HUES48 (cell line): Measurements from ENCODE around the gene VPS4A.
"Not testable (repeated sequence)": the region's sequence is repeated elsewhere in the genome, so short reads cannot be mapped to it uniquely, and the experiment has no call there.

Experiments used
- H3K27ac ChIP-seq: one replicate; pipeline ENCODE4 v1.7.0; 2013; ENCODE audit warnings: low read depth, low read length, inconsistent platforms
- H3K27me3 ChIP-seq: 2 replicates; pipeline ENCODE4 v1.6.1; 2013; ENCODE audit warnings: mild to moderate bottlenecking, low read length; ENCODE audit not compliant: control insufficient read depth, insufficient read depth
- H3K36me3 ChIP-seq: 2 replicates; pipeline ENCODE4 v1.6.1; 2013; ENCODE audit warnings: low read length; ENCODE audit not compliant: control insufficient read depth, insufficient read depth
- H3K4me1 ChIP-seq: 2 replicates; pipeline ENCODE4 v1.6.1; 2013; ENCODE audit warnings: mild to moderate bottlenecking, low read length; ENCODE audit not compliant: control insufficient read depth, insufficient read depth
- H3K4me3 ChIP-seq: 2 replicates; pipeline ENCODE4 v1.5.1; 2013; ENCODE audit warnings: mild to moderate bottlenecking, low read depth, low read length
- H3K9ac ChIP-seq: 2 replicates; pipeline ENCODE4 v1.6.1; 2013; ENCODE audit warnings: mild to moderate bottlenecking, low read depth, low read length, moderate library complexity
- H3K9me3 ChIP-seq: 2 replicates; pipeline ENCODE4 v1.6.1; 2013; ENCODE audit warnings: low read length; ENCODE audit not compliant: control insufficient read depth, insufficient read depth

Gene VPS4A

DNA sequence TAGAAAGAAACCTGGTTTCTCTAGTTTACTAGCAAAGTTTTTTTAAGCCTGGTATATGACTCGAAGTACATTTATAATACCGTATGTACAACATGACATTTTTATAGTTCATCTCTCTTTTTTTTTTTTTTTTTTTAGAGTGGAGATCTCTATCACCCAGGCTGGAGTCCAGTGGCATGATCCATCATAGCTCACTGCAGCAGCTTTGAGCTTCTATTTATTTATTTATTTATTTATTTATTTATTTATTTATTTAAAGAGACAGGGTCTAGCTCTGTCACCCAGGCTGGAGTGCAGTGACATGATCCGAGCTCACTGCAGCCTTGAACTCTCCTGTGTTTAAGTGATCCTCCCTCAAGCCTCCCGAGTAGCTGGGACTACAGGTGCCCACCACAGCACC lies 25.9 kb upstream of the VPS4A start:
- H3K36me3 ChIP-seq = peaks cover 14% of the 10 kb centered on the region
- no peaks in the 10 kb centered on the region for H3K4me1 ChIP-seq
- H3K9ac ChIP-seq = no peak overlapping the region
- no peak overlapping the region for H3K27ac ChIP-seq
- no peaks in the 10 kb centered on the region for H3K27me3 ChIP-seq
- no peak overlapping the region for H3K4me3 ChIP-seq
- H3K9me3 ChIP-seq = no peaks in the 10 kb centered on the region

DNA sequence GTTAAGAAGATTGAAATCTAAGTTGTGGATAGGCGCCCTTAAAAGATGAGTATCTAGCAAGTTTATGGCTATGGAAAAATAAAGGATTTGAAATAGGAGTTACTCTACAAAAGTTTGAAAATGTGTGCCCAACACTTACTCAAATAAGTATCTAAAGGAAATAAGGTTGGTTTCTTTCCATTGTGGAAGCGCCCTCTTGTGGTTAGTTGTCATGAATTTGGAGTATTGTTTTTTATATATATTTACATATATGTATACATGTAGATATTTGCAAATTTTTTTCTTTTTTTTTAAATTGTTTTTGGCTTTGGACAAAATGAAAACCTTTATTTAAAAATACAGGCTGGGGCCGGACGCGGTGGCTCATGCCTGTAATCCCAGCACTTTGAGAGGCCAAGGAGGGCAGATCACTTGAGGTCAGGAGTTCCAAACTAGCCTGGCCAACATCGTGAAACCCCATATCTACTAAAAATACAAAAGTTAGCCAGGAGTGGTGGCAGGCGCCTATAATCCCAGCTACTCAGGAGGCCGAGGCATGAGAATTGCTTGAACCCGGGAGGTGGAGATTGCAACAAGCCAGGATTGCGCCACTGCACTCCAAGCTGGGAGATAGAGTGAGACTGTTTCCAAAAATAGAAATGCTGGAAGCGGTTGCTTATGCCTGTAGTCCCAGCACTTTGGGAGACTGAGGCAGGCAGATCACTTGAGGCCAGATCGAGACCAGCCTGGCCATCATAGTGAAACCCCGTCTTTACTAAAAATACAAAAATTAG lies 24.0 kb upstream of the VPS4A start:
- no peak overlapping the region for H3K9ac ChIP-seq
- peaks cover 14% of the 10 kb centered on the region for H3K36me3 ChIP-seq
- H3K4me1 ChIP-seq = no peaks in the 10 kb centered on the region
- H3K27ac ChIP-seq = no peak overlapping the region
- no peaks in the 10 kb centered on the region for H3K9me3 ChIP-seq
- H3K4me3 ChIP-seq = no peak overlapping the region
- H3K27me3 ChIP-seq = no peaks in the 10 kb centered on the region

DNA sequence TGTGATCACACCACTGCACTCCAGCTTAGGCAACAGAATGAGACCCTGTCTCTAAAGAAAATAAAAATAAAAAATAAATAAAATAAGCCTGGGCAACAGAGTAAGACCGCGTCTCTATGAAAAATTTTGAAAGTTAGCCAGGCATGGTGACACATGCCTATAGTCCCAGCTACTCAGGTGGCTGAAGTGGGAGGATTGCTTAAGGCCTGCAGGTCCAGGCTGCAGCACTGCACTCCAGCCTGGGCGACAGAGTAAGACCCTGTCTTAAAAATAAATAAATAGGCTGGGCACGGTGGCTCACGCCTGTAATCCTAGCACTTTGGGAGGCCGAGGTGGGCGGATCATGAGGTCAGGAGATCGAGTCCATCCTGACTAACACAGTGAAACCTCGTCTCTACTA lies 19.5 kb upstream of the VPS4A start:
- not testable (repeated sequence) for H3K9ac ChIP-seq, H3K27me3 ChIP-seq, H3K27ac ChIP-seq, H3K36me3 ChIP-seq, H3K4me1 ChIP-seq, H3K4me3 ChIP-seq, H3K9me3 ChIP-seq

DNA sequence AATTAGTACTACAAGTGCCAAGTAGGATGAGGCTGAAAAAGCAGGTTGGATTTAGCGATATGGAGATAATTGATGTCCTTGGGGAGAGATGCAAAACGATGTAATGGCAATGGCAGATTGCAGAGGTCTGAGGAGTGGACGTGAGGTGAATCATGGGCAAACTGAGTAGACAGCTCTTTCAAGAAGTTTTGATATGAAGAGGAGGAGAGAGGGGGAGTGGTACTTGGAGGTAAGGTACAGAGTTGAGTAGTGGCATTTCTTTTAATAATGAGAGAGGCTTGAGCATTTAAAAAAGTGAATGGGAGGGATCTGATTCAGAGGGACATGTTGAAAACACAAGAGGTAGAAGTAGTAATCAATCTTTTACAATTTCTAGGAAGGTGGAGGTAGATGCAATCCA lies 17.7 kb upstream of the VPS4A start:
- Histone ChIP-seq H3K27ac (no peak overlapping the region), H3K27me3 (no peaks in the 10 kb centered on the region), H3K9ac (no peak overlapping the region), H3K9me3 (no peaks in the 10 kb centered on the region), H3K4me1 (no peaks in the 10 kb centered on the region), H3K4me3 (no peak overlapping the region), H3K36me3 (peaks cover 3% of the 10 kb centered on the region; the same call in 1 of the 2 replicates)

DNA sequence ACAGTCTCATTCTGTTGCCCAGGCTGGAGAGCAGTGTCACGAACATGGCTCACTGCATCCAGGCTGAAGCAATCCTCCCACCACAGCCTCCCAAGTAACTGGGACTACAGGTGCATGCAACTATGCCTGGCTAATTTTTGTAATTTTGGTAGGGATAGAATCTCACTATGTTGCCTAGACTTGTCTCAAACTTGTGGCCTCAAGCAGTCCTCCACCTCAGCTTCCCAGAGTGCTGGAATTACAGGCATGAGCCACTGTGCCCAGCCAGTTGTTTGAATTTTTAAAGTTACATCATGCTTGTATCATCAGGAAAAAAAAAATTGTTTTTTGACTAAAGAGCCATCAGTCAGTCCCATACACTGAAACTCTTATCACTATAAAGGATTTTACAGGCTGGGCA lies 17.1 kb upstream of the VPS4A start:
- no peaks in the 10 kb centered on the region for H3K4me1 ChIP-seq
- no peak overlapping the region for H3K4me3 ChIP-seq
- no peak overlapping the region for H3K9ac ChIP-seq
- H3K27me3 ChIP-seq = no peaks in the 10 kb centered on the region
- no peaks in the 10 kb centered on the region for H3K9me3 ChIP-seq
- H3K36me3 ChIP-seq = no peaks in the 10 kb centered on the region
- no peak overlapping the region for H3K27ac ChIP-seq

- H3K4me1 ChIP-seq, H3K4me3 ChIP-seq, H3K27me3 ChIP-seq, H3K27ac ChIP-seq, H3K9ac ChIP-seq, H3K9me3 ChIP-seq: not testable (repeated sequence)
- H3K36me3 ChIP-seq = peaks cover 20% of the 10 kb centered on the region
These were observed 14.4 kb upstream of the VPS4A start for GRCh38 chr16:69296771-69297170.

GRCh38 chr16:69298261-69298660 lies 12.9 kb upstream of the VPS4A start:
- H3K4me3 ChIP-seq = no peak overlapping the region
- no peak overlapping the region for H3K9ac ChIP-seq
- no peaks in the 10 kb centered on the region for H3K27me3 ChIP-seq
- H3K27ac ChIP-seq = no peak overlapping the region
- no peaks in the 10 kb centered on the region for H3K9me3 ChIP-seq
- no peaks in the 10 kb centered on the region for H3K4me1 ChIP-seq
- H3K36me3 ChIP-seq = peaks cover 20% of the 10 kb centered on the region

DNA sequence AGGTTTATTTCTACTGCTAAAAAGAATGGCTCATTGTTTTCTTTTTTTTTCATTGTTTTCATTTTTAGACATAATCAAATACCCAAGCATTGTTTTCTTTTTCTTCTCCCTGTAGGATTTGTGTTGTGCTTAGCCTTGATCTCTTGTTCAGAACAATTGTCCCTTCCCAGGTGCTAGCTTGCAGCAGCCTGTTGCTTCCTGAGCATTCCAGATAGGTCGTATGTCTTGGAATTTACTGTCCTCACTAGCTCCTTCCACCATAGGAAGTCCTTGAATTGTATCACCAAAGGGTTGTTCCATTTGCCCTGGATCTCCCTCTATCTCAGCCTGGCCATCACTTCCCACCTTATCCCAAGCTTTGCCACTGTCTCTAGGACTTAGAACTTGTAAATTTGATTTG lies 10.0 kb upstream of the VPS4A start:
- Histone ChIP-seq H3K9me3 (no peaks in the 10 kb centered on the region), H3K4me1 (no peaks in the 10 kb centered on the region), H3K4me3 (no peak overlapping the region), H3K36me3 (peaks cover 23% of the 10 kb centered on the region), H3K27ac (no peak overlapping the region), H3K9ac (no peak overlapping the region), H3K27me3 (no peaks in the 10 kb centered on the region)

GRCh38 chr16:69301861-69302260 lies 9.3 kb upstream of the VPS4A start:
- Histone ChIP-seq H3K4me3 (no peak overlapping the region), H3K36me3 (peaks cover 23% of the 10 kb centered on the region), H3K9ac (no peak overlapping the region)

GRCh38 chr16:69302301-69302700 lies 8.8 kb upstream of the VPS4A start:
- Histone ChIP-seq H3K4me3 (no peak overlapping the region), H3K36me3 (peaks cover 23% of the 10 kb centered on the region), H3K27ac (no peak overlapping the region), H3K9me3 (no peaks in the 10 kb centered on the region), H3K9ac (no peak overlapping the region), H3K27me3 (no peaks in the 10 kb centered on the region), H3K4me1 (no peaks in the 10 kb centered on the region)

More at GRCh38 chr16:69301861-69302260, 9.3 kb upstream of the VPS4A start:
- no peaks in the 10 kb centered on the region for H3K27me3 ChIP-seq
- no peaks in the 10 kb centered on the region for H3K9me3 ChIP-seq
- no peak overlapping the region for H3K27ac ChIP-seq
- no peaks in the 10 kb centered on the region for H3K4me1 ChIP-seq

DNA sequence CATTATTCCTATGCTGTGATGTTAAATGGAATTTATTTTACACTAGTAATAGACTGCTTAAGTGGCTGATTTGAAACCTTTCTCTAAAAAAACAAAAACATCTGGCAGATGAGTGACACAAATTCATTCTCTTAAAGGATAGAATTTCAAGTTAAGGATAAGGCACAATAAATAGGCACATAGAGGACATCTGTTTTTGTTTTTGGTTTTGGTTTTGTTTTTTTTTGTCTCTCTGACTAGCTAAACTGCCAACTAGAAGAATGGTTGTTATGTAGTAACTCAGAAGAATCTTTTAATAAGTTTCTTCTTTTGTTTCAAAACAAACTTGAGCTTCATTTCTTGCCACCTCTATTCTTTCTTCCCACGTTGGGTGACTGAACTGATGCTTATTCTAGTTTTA lies 5.1 kb upstream of the VPS4A start:
- Histone ChIP-seq H3K27ac (no peak overlapping the region), H3K9ac (no peak overlapping the region), H3K4me3 (no peak overlapping the region), H3K27me3 (no peaks in the 10 kb centered on the region), H3K4me1 (no peaks in the 10 kb centered on the region; the same call in 1 of the 2 replicates), H3K36me3 (peaks cover 7% of the 10 kb centered on the region), H3K9me3 (no peaks in the 10 kb centered on the region)
